GM10248 (cell line): ENCODE data around the gene ULK4.

Experiments used
- CTCF ChIA-PET: fragments of 300-600 bp; sonication (Branson Sonifier 250); formaldehyde crosslinking; extraction: SDS; loops from one replicate; lab custom pipeline; 2021; ENCODE audit warnings: antibody characterized with exemption; lab: Yijun Ruan, JAX
- POLR2A ChIA-PET: fragments of 350-650 bp; sonication (Branson Sonifier 250); formaldehyde crosslinking; extraction: SDS; loops from one replicate; lab custom pipeline; 2020; ENCODE audit warnings: antibody characterized with exemption; lab: Yijun Ruan, JAX
- DNase-seq: peaks from one replicate; pipeline ENCODE4 v3.0.0; 2012; ENCODE audit errors: extremely low spot score
- TF ChIP-seq, protein P1 (sequence below): IDR thresholded peaks from 2 replicates; pipeline ENCODE4 v1.5.1; 2012; ENCODE audit warnings: mild to moderate bottlenecking, low read depth; ENCODE audit errors: extremely low read depth, missing control alignments, control extremely low read depth

ULK4 gene

DNA sequence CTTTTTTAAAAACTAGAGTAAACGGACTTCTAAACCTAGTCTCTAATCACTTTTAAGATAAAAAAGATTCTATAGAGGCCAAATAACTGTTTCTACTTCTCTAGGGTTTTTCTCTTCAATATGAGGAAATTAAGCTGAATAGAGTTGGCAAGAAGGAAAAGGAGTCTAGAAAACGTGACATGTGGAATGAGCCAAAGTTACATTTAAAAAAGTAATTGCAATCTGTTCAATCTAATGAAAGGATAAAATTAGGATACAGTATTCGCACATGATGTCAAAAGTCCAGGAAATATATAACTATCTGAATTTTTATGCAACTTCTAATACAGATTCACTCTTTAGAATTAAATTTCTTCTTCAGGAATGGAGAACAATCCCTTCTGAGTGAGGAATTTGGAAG is 300.1 kb downstream of the ULK4 start:
- POLR2A ChIA-PET, result no interaction called here
- TF ChIP-seq, protein P1, sequence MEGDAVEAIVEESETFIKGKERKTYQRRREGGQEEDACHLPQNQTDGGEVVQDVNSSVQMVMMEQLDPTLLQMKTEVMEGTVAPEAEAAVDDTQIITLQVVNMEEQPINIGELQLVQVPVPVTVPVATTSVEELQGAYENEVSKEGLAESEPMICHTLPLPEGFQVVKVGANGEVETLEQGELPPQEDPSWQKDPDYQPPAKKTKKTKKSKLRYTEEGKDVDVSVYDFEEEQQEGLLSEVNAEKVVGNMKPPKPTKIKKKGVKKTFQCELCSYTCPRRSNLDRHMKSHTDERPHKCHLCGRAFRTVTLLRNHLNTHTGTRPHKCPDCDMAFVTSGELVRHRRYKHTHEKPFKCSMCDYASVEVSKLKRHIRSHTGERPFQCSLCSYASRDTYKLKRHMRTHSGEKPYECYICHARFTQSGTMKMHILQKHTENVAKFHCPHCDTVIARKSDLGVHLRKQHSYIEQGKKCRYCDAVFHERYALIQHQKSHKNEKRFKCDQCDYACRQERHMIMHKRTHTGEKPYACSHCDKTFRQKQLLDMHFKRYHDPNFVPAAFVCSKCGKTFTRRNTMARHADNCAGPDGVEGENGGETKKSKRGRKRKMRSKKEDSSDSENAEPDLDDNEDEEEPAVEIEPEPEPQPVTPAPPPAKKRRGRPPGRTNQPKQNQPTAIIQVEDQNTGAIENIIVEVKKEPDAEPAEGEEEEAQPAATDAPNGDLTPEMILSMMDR, result no peak
- no peak for DNase-seq
- CTCF ChIA-PET, result no interaction called here

DNA sequence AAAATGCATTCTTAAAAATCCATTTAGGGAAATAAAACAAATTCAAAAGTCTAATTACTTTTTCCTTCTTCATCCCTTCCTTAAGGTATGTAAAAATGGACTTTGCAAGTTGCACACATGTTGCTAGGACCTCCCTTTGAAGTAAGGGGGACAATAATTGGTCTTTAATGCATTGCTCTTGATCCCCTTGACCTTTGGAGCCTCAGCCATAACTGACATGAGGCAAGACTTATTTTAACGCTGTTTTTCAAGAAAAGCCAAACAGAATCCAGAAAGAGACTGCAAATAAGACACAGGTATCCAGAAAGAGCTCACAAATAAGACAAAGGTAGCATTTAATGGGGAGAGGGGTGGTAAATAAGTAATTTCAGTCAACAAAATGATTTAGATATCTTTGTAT is 301.4 kb downstream of the ULK4 start:
- CTCF ChIA-PET, result no interaction called here

DNA sequence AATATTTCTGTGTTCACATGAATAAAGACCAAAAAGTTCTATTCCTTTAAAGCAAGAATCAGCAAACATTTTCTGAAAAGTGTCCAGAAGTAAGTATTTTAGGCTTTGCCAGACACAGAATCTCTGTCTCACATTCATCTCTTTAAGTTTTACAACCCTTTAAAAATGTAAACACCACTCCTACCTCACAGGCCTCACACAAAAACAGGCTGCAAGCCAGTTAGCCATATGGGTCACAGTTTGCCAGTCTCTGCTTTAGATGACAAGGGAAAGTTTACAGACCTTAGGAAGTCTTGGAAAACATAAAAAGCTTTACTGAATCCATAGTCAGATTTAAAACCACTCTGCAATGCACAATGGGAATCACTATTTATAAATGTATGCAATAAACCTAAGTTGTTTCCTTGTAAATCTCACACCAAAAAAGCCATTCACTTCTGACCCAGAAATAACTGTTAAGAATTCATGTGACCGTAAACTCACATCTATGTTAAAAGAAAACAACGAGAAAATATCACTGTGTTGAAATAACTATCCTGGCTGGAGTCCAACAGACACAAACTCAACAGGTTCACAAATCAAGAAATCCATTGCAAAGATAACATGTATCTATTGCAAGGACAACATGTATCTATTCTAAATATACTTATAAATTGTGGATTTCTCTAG is 308.2 kb downstream of the ULK4 start:
- ChIA-PET POLR2A (no interaction called here), CTCF (interaction anchor here (1.4 kb wide), 1 partner anchor 13 kb away, joined by 4 read pairs; no protein-coding TSS in a partner anchor)
- TF ChIP-seq, protein P1, result no peak
- no peak for DNase-seq

More for the DNA sequence above, 301.4 kb downstream of the ULK4 start:
- POLR2A ChIA-PET, result no interaction called here
- no peak for DNase-seq
- TF ChIP-seq, protein P1, result no peak

DNA sequence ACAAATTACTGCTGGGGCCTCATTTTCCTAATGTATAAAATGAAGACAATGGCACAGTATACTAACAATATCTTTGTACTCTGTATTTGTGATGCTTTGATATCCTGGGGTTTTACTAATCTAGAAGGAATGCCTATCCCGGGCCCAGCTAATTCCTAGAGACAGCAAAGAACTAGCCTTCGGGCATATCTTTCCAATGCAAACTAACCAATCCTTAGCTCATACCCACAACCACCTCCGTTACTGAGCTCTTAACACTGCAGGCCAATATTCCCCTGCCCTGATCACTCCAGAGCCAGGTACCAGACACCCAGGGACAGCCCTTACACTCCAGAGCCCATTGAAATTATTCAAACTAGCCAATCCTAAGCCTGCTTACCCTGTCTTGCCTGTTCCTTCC is 309.0 kb downstream of the ULK4 start:
- ChIA-PET POLR2A (no interaction called here), CTCF (interaction anchor here (1.4 kb wide), 1 partner anchor 14 kb away, joined by 4 read pairs; no protein-coding TSS in a partner anchor)
- TF ChIP-seq, protein P1, result no peak
- no peak for DNase-seq

DNA sequence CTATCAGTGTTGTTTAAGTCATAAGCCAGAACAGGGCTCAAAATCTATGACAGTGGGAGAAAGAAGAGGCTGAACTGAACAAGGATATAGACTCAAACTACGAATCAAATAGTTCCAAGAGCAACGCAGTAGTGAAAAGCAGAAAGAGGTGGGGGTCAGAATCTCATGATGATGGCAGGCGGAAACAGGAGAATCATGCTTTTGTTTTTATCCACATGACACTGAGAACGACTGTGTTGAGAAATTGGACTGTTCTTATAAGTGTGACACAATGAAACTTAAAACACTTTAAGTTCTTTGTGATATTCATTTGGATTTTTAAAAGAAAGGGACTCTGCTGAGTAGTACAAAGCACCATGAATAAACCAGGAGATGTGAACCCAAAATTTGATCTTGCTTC is 309.4 kb downstream of the ULK4 start:
- no peak for DNase-seq
- ChIA-PET CTCF (interaction anchor here (1.4 kb wide), 1 partner anchor 15 kb away, joined by 4 read pairs; no protein-coding TSS in a partner anchor), POLR2A (no interaction called here)
- TF ChIP-seq, protein P1, result no peak

DNA sequence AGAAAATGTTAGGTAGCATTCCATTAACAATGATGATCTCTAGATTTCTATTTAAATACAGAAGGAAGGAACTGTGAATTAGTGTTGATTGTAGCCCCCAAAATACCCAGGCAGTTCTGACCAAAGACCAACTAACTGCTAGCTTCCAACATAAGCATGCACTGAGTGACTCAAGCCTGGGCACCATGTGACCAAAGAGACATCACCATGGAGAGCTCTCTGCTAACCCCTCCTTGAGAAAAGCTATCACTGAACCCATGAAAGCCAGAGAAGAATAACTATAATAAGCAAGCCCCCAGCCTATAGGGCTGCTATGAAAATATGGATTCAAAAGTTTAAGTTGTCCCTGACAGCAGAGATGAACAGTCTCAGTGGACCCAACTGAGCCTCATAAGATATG is 310.2 kb downstream of the ULK4 start:
- TF ChIP-seq, protein P1, result no peak
- no peak for DNase-seq
- ChIA-PET POLR2A (no interaction called here), CTCF (no interaction called here)
